DOHH2 (cell line): ENCODE data around the gene MACF1.

Experiments
- H3F3A ChIP-seq: fragments of 200-600 bp; sonication (generic), shearing (Covaris generic); 2 replicates; pipeline ENCODE4 v1.6.0; 2016; ENCODE audit warnings: antibody characterized with exemption, mild to moderate bottlenecking; ENCODE audit not compliant: control insufficient read depth, insufficient read depth
- H3K27ac ChIP-seq: fragments of 200-600 bp; sonication (generic); 2 replicates; pipeline ENCODE4 v1.5.1; 2014; ENCODE audit warnings: low read depth, mild to moderate bottlenecking, low read length, moderate library complexity
- H3K27me3 ChIP-seq: fragments of 200-600 bp; sonication (generic); 2 replicates; pipeline ENCODE4 v1.6.1; 2014; ENCODE audit warnings: mild to moderate bottlenecking, low read length, mixed read lengths; ENCODE audit not compliant: control insufficient read depth
- H3K36me3 ChIP-seq: fragments of 200-600 bp; sonication (generic); 2 replicates; pipeline ENCODE4 v1.6.1; 2014; ENCODE audit warnings: mild to moderate bottlenecking, low read length, moderate library complexity, mixed read lengths; ENCODE audit not compliant: control insufficient read depth
- H3K4me1 ChIP-seq: fragments of 200-600 bp; sonication (generic); 2 replicates; pipeline ENCODE4 v1.6.1; 2014; ENCODE audit warnings: mild to moderate bottlenecking, low read length, mixed read lengths; ENCODE audit not compliant: control insufficient read depth
- H3K4me2 ChIP-seq: fragments of 200-600 bp; sonication (generic); 2 replicates; pipeline ENCODE4 v1.6.0; 2014; ENCODE audit warnings: mild to moderate bottlenecking, low read length, moderate library complexity
- H3K4me3 ChIP-seq: fragments of 200-600 bp; sonication (generic); 2 replicates; pipeline ENCODE4 v1.5.1; 2014; ENCODE audit warnings: mild to moderate bottlenecking, low read length, mixed read lengths
- H3K79me2 ChIP-seq: fragments of 200-600 bp; sonication (generic); 2 replicates; pipeline ENCODE4 v1.6.1; 2014; ENCODE audit warnings: mild to moderate bottlenecking, low read length, mixed read lengths; ENCODE audit not compliant: control insufficient read depth
- H3K9me2 ChIP-seq: fragments of 200-600 bp; sonication (generic); replicated peaks from 2 replicates; pipeline ENCODE4 v1.6.1; 2014; ENCODE audit warnings: mild to moderate bottlenecking, low read length, mixed read lengths; ENCODE audit not compliant: control insufficient read depth
- H3K9me3 ChIP-seq: fragments of 200-600 bp; sonication (generic); 2 replicates; pipeline ENCODE4 v1.6.1; 2014; ENCODE audit warnings: antibody characterized with exemption, low read length, mixed read lengths; ENCODE audit not compliant: control insufficient read depth, insufficient read depth
- H4K20me1 ChIP-seq: fragments of 200-600 bp; sonication (generic); 2 replicates; pipeline ENCODE4 v1.6.0; 2014; ENCODE audit warnings: low read depth, mild to moderate bottlenecking, antibody characterized with exemption, low read length, moderate library complexity; ENCODE audit not compliant: control insufficient read depth, insufficient read depth
- EZH2phosphoT487 ChIP-seq: fragments of 200-600 bp; sonication (generic); IDR thresholded peaks from 2 replicates; pipeline ENCODE4 v1.6.1; 2017; ENCODE audit warnings: borderline replicate concordance, mild to moderate bottlenecking, antibody characterized with exemption, low read length, moderate library complexity, mixed read lengths
- TF ChIP-seq, protein P1 (sequence below): fragments of 200-600 bp; sonication (generic); IDR thresholded peaks from one replicate; pipeline ENCODE4 v1.5.1; 2014; ENCODE audit warnings: antibody characterized with exemption, mild to moderate bottlenecking, low read depth, low read length; ENCODE audit not compliant: poor library complexity, severe bottlenecking

The MACF1 gene

DNA sequence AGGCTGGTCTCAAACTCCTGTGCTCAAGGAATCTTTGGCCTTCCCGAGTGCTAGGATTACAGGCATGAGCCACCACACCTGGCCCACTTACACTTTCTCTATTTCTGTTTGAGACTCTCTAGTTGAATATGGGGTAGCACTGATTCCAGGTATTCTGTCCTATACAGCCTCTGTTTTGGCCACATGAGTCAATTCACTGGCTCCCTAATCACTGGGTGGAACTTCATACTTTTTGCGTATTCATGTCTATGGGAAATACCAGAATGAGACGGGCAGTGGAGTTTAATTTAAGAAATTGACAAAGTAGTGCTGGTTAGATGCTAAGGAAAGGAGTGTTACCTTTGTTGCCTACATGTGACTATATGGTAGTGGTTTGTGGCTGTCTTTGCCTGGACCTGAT, 35.5 kb downstream of the MACF1 start:
- H3K27ac ChIP-seq, result no peak overlapping the region
- TF ChIP-seq, protein P1, sequence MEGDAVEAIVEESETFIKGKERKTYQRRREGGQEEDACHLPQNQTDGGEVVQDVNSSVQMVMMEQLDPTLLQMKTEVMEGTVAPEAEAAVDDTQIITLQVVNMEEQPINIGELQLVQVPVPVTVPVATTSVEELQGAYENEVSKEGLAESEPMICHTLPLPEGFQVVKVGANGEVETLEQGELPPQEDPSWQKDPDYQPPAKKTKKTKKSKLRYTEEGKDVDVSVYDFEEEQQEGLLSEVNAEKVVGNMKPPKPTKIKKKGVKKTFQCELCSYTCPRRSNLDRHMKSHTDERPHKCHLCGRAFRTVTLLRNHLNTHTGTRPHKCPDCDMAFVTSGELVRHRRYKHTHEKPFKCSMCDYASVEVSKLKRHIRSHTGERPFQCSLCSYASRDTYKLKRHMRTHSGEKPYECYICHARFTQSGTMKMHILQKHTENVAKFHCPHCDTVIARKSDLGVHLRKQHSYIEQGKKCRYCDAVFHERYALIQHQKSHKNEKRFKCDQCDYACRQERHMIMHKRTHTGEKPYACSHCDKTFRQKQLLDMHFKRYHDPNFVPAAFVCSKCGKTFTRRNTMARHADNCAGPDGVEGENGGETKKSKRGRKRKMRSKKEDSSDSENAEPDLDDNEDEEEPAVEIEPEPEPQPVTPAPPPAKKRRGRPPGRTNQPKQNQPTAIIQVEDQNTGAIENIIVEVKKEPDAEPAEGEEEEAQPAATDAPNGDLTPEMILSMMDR, result no peak
- no peak for TF ChIP-seq EZH2phosphoT487
- H3K4me1 ChIP-seq, result no peaks in the 10 kb centered on the region
- no peaks in the 10 kb centered on the region for H3K27me3 ChIP-seq
- H3K4me3 ChIP-seq, result no peak overlapping the region
- H3K79me2 ChIP-seq, result no peaks in the 10 kb centered on the region
- no peaks in the 10 kb centered on the region for H4K20me1 ChIP-seq
- H3K4me2 ChIP-seq, result no peak overlapping the region
- no peaks in the 10 kb centered on the region for H3K9me3 ChIP-seq
- no peaks in the 10 kb centered on the region for H3K9me2 ChIP-seq
- H3F3A ChIP-seq, result no peaks in the 10 kb centered on the region
- H3K36me3 ChIP-seq, result no peaks in the 10 kb centered on the region; the same call in 1 of the 2 replicates

DNA sequence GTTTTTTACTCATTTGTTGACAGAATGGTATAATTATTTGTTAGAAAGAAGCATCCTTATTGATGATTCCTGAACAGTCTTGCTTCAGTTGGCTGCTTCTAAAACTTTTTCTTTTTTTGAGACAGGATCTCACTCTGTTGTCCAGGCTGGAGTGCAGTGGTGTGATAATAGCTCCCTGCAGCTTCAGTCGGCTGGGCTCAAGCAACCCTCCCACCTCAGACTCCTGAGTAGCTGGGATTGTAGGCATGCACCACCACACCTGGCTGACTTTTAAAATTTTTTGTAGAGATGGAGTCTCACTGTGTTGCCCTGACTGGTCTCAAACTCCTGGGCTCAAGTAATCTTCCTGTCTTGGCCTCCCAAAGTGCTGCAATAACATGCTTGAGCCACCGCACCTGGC, 38.8 kb downstream of the MACF1 start:
- TF ChIP-seq, protein P1, result no peak
- no peak for TF ChIP-seq EZH2phosphoT487
- no peaks in the 10 kb centered on the region for H4K20me1 ChIP-seq
- no peaks in the 10 kb centered on the region for H3K79me2 ChIP-seq
- no peak overlapping the region for H3K27ac ChIP-seq
- no peaks in the 10 kb centered on the region for H3K9me3 ChIP-seq
- H3F3A ChIP-seq, result no peaks in the 10 kb centered on the region
- H3K9me2 ChIP-seq, result no peaks in the 10 kb centered on the region
- no peaks in the 10 kb centered on the region for H3K36me3 ChIP-seq
- H3K4me3 ChIP-seq, result no peak overlapping the region
- no peaks in the 10 kb centered on the region for H3K4me1 ChIP-seq
- H3K27me3 ChIP-seq, result no peaks in the 10 kb centered on the region
- H3K4me2 ChIP-seq, result no peak overlapping the region

DNA sequence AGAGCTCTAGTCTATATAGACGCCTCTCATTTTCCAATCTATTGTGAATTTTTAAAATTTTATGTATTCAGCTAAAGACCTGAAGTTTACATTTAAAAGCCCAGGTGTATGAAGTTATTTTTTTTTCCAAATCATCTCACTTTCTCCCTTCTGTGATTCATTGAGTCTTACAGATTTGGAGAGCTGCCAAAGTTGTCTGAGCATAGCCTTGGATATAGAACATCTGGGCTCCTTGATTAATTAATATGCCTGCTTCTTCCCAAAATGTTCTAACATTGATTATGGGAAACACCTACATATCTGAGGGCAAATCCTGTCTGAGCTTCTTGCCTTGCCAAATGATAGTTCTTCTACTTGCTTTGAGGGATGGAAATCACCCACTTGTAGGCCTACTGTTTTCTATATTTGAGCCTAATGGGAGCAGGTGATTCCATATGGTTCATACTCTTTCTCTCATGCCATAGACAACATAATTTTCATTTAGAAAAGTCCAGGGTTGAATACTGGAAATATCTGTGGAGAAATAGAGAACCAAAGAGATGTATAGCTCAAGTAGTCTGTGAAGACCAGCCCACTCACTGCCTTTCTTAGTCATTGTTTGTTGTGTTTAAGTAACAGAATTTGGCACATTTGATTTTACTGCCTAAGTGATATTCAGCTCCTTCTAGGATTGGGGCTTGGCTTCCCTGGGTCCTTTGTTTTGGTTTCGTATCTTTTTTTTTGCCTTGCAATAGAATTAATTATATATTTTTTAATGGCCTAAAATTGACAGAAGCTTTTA, 46.2 kb downstream of the MACF1 start:
- Histone ChIP-seq H3K27me3 (no peaks in the 10 kb centered on the region), H3K79me2 (no peaks in the 10 kb centered on the region), H3K27ac (no peak overlapping the region), H3K4me3 (no peak overlapping the region), H4K20me1 (no peaks in the 10 kb centered on the region), H3K9me3 (no peaks in the 10 kb centered on the region), H3K4me1 (no peaks in the 10 kb centered on the region), H3F3A (no peaks in the 10 kb centered on the region), H3K4me2 (no peak overlapping the region), H3K36me3 (peaks cover 32% of the 10 kb centered on the region), H3K9me2 (no peaks in the 10 kb centered on the region)
- no peak for TF ChIP-seq EZH2phosphoT487
- TF ChIP-seq, protein P1, result no peak
